ENCODE data around the gene GPX3. TPM values are rescaled to one million over a fixed set of nuclear protein-coding genes. Genes with fewer than 3 reads are reported as not detected.

The GPX3 gene, protein sequence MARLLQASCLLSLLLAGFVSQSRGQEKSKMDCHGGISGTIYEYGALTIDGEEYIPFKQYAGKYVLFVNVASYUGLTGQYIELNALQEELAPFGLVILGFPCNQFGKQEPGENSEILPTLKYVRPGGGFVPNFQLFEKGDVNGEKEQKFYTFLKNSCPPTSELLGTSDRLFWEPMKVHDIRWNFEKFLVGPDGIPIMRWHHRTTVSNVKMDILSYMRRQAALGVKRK
- total RNA-seq: 126 and 182 TPM in 2 replicates
- 217 and 267 TPM in 2 replicates for polyA plus RNA-seq
- polyA plus RNA-seq (2012): 92.3 and 130 TPM in 2 replicates
- 201 and 308 TPM in 2 replicates for polyA minus RNA-seq (ENCODE audit: low replicate concordance)

GRCh38 chr5:151020304-151021110, at the start of gene GPX3:
Gene GPX3 (plus strand): TSS chr5:151020591. CDS start chr5:151020655, 64 bp downstream.
- Histone ChIP-seq H3K36me3 (ENCODE audit: control insufficient read depth, insufficient read depth, low read length) (no peaks in the 10 kb centered on the region), H3K9ac (ENCODE audit: insufficient read depth, low read length) (peak within 1 kb of the TSS; percentile 51), H3K27ac (ENCODE audit: insufficient read depth, low read length) (no peak within 1 kb of the TSS), H3K27me3 (ENCODE audit: control insufficient read depth, insufficient read depth, low read length) (no peaks in the 10 kb centered on the region), H3K4me1 (ENCODE audit: control insufficient read depth, extremely low read depth, insufficient read depth, low read length) (peaks cover 31% of the 10 kb centered on the region), H4K20me1 (ENCODE audit: control insufficient read depth, extremely low read depth, insufficient read depth, low read length) (no peaks in the 10 kb centered on the region), H3K79me2 (ENCODE audit: control insufficient read depth, insufficient read depth, low read length) (no peaks in the 10 kb centered on the region), H3K4me2 (ENCODE audit: extremely low read depth, insufficient read depth, low read length) (peak within 1 kb of the TSS; percentile 86), H2AFZ (ENCODE audit: low read length) (peak within 1 kb of the TSS; percentile 52), H3K4me3 (replicated peaks in 1 of 4; ENCODE audit: control extremely low read depth in 1 of 4, insufficient read depth in 1 of 4, low read depth in 3 of 4, low read length in 4 of 4) (peak within 1 kb of the TSS; percentile 53 to 61 (median 56)), H3K9me3 (ENCODE audit: control insufficient read depth, insufficient read depth, low read depth, low read length) (no peaks in the 10 kb centered on the region)
- peak; percentile 53 to 56 for DNase-seq (ENCODE audit: low read depth in 2 of 2)
- no peak for TF ChIP-seq CTCF (conservative IDR thresholded peaks at IDR 0.05 in 1 of 2, IDR thresholded peaks at IDR 0.05 in 1 of 2; ENCODE audit: low read depth in 1 of 2, low read length in 2 of 2)
- no peak for TF ChIP-seq EZH2 (IDR thresholded peaks at IDR 0.05; ENCODE audit: low read length, missing control alignments)

DNA sequence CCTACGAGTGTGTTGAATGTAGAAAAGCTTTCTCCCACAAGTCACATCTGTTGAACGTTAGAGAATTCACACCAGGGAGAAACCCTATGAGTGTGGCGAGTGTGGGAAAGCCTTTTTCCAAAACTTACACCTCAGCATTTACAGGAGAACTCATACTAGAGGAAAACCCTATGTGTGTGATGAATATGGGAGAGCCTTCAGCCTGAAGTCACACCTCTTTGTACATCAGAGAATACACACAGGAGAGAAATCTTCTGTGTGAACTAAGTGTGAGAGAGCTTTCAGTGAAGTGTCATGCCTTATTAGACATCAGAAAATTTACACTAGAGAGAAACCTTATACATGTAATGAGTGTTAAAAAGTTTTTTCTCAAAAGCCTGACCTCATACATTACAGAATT, 41.8 kb upstream of the GPX3 start:
- H3K9me3 ChIP-seq (ENCODE audit: control insufficient read depth, insufficient read depth, low read depth, low read length): no peaks in the 10 kb centered on the region
- H3K4me3 ChIP-seq (replicated peaks in 1 of 4; ENCODE audit: control extremely low read depth in 1 of 4, insufficient read depth in 1 of 4, low read depth in 3 of 4, low read length in 4 of 4): no peak overlapping the region
- no peaks in the 10 kb centered on the region for H3K36me3 ChIP-seq (ENCODE audit: control insufficient read depth, insufficient read depth, low read length)
- H3K4me2 ChIP-seq (ENCODE audit: extremely low read depth, insufficient read depth, low read length): no peak overlapping the region
- TF ChIP-seq CTCF (conservative IDR thresholded peaks at IDR 0.05 in 1 of 2, IDR thresholded peaks at IDR 0.05 in 1 of 2; ENCODE audit: low read depth in 1 of 2, low read length in 2 of 2) (no peak), EZH2 (IDR thresholded peaks at IDR 0.05; ENCODE audit: low read length, missing control alignments) (no peak)
- H3K4me1 ChIP-seq (ENCODE audit: control insufficient read depth, extremely low read depth, insufficient read depth, low read length): no peaks in the 10 kb centered on the region
- DNase-seq (ENCODE audit: low read depth in 2 of 2): no peak
- no peaks in the 10 kb centered on the region for H3K27me3 ChIP-seq (ENCODE audit: control insufficient read depth, insufficient read depth, low read length)
- H3K79me2 ChIP-seq (ENCODE audit: control insufficient read depth, insufficient read depth, low read length): no peaks in the 10 kb centered on the region
- H3K9ac ChIP-seq (ENCODE audit: insufficient read depth, low read length): no peak overlapping the region
- no peak overlapping the region for H3K27ac ChIP-seq (ENCODE audit: insufficient read depth, low read length)
- no peak overlapping the region for H2AFZ ChIP-seq (ENCODE audit: low read length)
- H4K20me1 ChIP-seq (ENCODE audit: control insufficient read depth, extremely low read depth, insufficient read depth, low read length): no peaks in the 10 kb centered on the region

GRCh38 chr5:150987746-150988145, 32.6 kb upstream of the GPX3 start:
- TF ChIP-seq CTCF (conservative IDR thresholded peaks at IDR 0.05 in 1 of 2, IDR thresholded peaks at IDR 0.05 in 1 of 2; ENCODE audit: low read depth in 1 of 2, low read length in 2 of 2) (no peak), EZH2 (IDR thresholded peaks at IDR 0.05; ENCODE audit: low read length, missing control alignments) (no peak)
- H3K36me3 ChIP-seq (ENCODE audit: control insufficient read depth, insufficient read depth, low read length): no peaks in the 10 kb centered on the region
- no peaks in the 10 kb centered on the region for H3K4me1 ChIP-seq (ENCODE audit: control insufficient read depth, extremely low read depth, insufficient read depth, low read length)
- no peak overlapping the region for H3K4me2 ChIP-seq (ENCODE audit: extremely low read depth, insufficient read depth, low read length)
- H3K79me2 ChIP-seq (ENCODE audit: control insufficient read depth, insufficient read depth, low read length): no peaks in the 10 kb centered on the region
- H3K27ac ChIP-seq (ENCODE audit: insufficient read depth, low read length): no peak overlapping the region
- no peak for DNase-seq (ENCODE audit: low read depth in 2 of 2)
- H3K27me3 ChIP-seq (ENCODE audit: control insufficient read depth, insufficient read depth, low read length): no peaks in the 10 kb centered on the region
- no peaks in the 10 kb centered on the region for H3K9me3 ChIP-seq (ENCODE audit: control insufficient read depth, insufficient read depth, low read depth, low read length)
- no peak overlapping the region for H3K9ac ChIP-seq (ENCODE audit: insufficient read depth, low read length)
- H4K20me1 ChIP-seq (ENCODE audit: control insufficient read depth, extremely low read depth, insufficient read depth, low read length): no peaks in the 10 kb centered on the region
- no peak overlapping the region for H2AFZ ChIP-seq (ENCODE audit: low read length)
- H3K4me3 ChIP-seq (replicated peaks in 1 of 4; ENCODE audit: control extremely low read depth in 1 of 4, insufficient read depth in 1 of 4, low read depth in 3 of 4, low read length in 4 of 4): no peak overlapping the region

Measured in fibroblast of lung (primary cell).